B cell (primary cell): ENCODE results near the gene ARNT2. TPM values are rescaled to one million over a fixed set of nuclear protein-coding genes. Genes with fewer than 3 reads are reported as not detected.

Experiments
- ATAC-seq: fragments of 200-7000 bp; cut with Tn5 transposase; one replicate; pipeline ENCODE4 v1.10.0; 2021; ENCODE audit warnings: low read depth, mild to moderate bottlenecking, moderate number of reproducible peaks, moderate library complexity
- CTCF ChIA-PET: fragments of 350-600 bp; sonication (Branson Sonifier 250); formaldehyde crosslinking; loops from one replicate; lab custom pipeline; 2021; ENCODE audit warnings: antibody characterized with exemption, inconsistent platforms; lab: Charles Lee
- POLR2A ChIA-PET: fragments of 350-600 bp; sonication (Branson Sonifier 250); formaldehyde crosslinking; loops from one replicate; lab custom pipeline; 2021; ENCODE audit warnings: antibody characterized with exemption; lab: Charles Lee
- DNase-seq: peaks from one replicate; pipeline ENCODE4 v3.0.0; 2013
- H2AFZ ChIP-seq: 2 replicates; pipeline ENCODE4 v1.6.1; 2012; ENCODE audit warnings: mild to moderate bottlenecking, low read depth, low read length; ENCODE audit not compliant: insufficient read depth, poor library complexity, severe bottlenecking
- H3K27ac ChIP-seq, 2 donors: 1 replicate in 1 of 2; 2 replicates in 1 of 2; pipeline ENCODE4 v1.5.1; 2012 to 2013; ENCODE audit warnings: low read length in 2 of 2, mild to moderate bottlenecking in 2 of 2, moderate library complexity in 1 of 2
- H3K27me3 ChIP-seq, 4 experiments: fragments of 200-600 bp in 1 of 4; sonication (generic) in 1 of 4; replicated peaks in 1 of 4; 1 replicate in 2 of 4; 2 replicates in 2 of 4; pipeline versions ENCODE4 v1.6.1 to v1.7.0; 2013 to 2016; ENCODE audit warnings: low read length in 3 of 4, mild to moderate bottlenecking in 2 of 4, mixed read lengths in 1 of 4, moderate library complexity in 1 of 4; ENCODE audit not compliant: insufficient read depth in 4 of 4, control insufficient read depth in 3 of 4; ENCODE audit errors: control extremely low read depth in 1 of 4
- H3K36me3 ChIP-seq, 2 experiments: replicated peaks in 1 of 2; 1 replicate in 1 of 2; 2 replicates in 1 of 2; pipeline versions ENCODE4 v1.6.1 to v1.7.1; 2013; ENCODE audit warnings: low read length in 1 of 2; ENCODE audit not compliant: insufficient read depth in 2 of 2, control insufficient read depth in 1 of 2; ENCODE audit errors: control extremely low read depth in 1 of 2, extremely low read depth in 1 of 2
- H3K4me1 ChIP-seq, 2 donors: fragments of 200-600 bp in 1 of 2; sonication (generic) in 1 of 2; 1 replicate in 1 of 2; 2 replicates in 1 of 2; pipeline versions ENCODE4 v1.5.1 to v1.6.1; 2013 to 2017; ENCODE audit warnings: low read length in 2 of 2; ENCODE audit not compliant: control insufficient read depth in 2 of 2, insufficient read depth in 2 of 2
- H3K4me2 ChIP-seq: replicated peaks from 2 replicates; pipeline ENCODE3; 2012; ENCODE audit warnings: mild to moderate bottlenecking, low read depth, low read length; ENCODE audit not compliant: poor library complexity, severe bottlenecking
- H3K4me3 ChIP-seq, 5 experiments: fragments of 200-600 bp in 1 of 5; sonication (generic) in 1 of 5; 1 replicate in 3 of 5; 2 replicates in 2 of 5; pipeline versions ENCODE4 v1.5.1 to v1.7.0; 2011 to 2016; ENCODE audit warnings: low read length in 4 of 5, mild to moderate bottlenecking in 4 of 5, low read depth in 2 of 5, control low read depth in 1 of 5, moderate library complexity in 1 of 5; ENCODE audit not compliant: insufficient read depth in 1 of 5; ENCODE audit errors: control extremely low read depth in 1 of 5, extremely low read depth in 1 of 5
- H3K79me2 ChIP-seq: fragments of 200-600 bp; sonication (generic); one replicate; pipeline ENCODE4 v1.6.0; 2016; ENCODE audit warnings: low read length; ENCODE audit not compliant: control insufficient read depth, insufficient read depth
- H3K9ac ChIP-seq: fragments of 200-600 bp; sonication (generic); 2 replicates; pipeline ENCODE4 v1.6.1; 2017; ENCODE audit warnings: mild to moderate bottlenecking, low read length, moderate library complexity
- H3K9me3 ChIP-seq, 3 donors: one replicate each; pipeline versions ENCODE4 v1.6.1 to v1.7.1; 2013; ENCODE audit warnings: low read length in 2 of 3; ENCODE audit not compliant: control insufficient read depth in 2 of 3, insufficient read depth in 1 of 3; ENCODE audit errors: control extremely low read depth in 1 of 3
- H4K20me1 ChIP-seq: 2 replicates; pipeline ENCODE4 v1.6.0; 2012; ENCODE audit warnings: mild to moderate bottlenecking, low read length; ENCODE audit not compliant: insufficient read depth, control insufficient read depth, poor library complexity, severe bottlenecking
- H3K27ac Mint-ChIP-seq: one replicate; pipeline ENCODE4 v1.8.0; 2021; ENCODE audit warnings: mixed read lengths
- H3K27me3 Mint-ChIP-seq: one replicate; pipeline ENCODE4 v1.8.0; 2021; ENCODE audit warnings: mixed read lengths
- H3K4me1 Mint-ChIP-seq: one replicate; pipeline ENCODE4 v1.8.0; 2021; ENCODE audit warnings: mixed read lengths
- H3K4me3 Mint-ChIP-seq: one replicate; pipeline ENCODE4 v1.8.0; 2021; ENCODE audit warnings: mixed read lengths
- H3K9me3 Mint-ChIP-seq: one replicate; pipeline ENCODE4 v1.8.0; 2022; ENCODE audit warnings: mixed read lengths; ENCODE audit not compliant: insufficient read depth
- CTCF ChIP-seq: fragments of 200-600 bp; IDR thresholded peaks from one replicate; pipeline ENCODE4 v1.8.0; 2022; ENCODE audit warnings: antibody characterized with exemption, mild to moderate bottlenecking
- EZH2 ChIP-seq: IDR thresholded peaks from 2 replicates; pipeline ENCODE4 v1.6.1; 2012; ENCODE audit warnings: borderline replicate concordance, low read depth, mild to moderate bottlenecking, moderate library complexity, low read length; ENCODE audit not compliant: insufficient read depth, poor library complexity, severe bottlenecking
- WGBS: methylation state at CpG from one replicate; pipeline ENCODE4 v1.1.5; 2013; ENCODE audit warnings: missing lambda C conversion rate; ENCODE audit not compliant: insufficient coverage; 5-methylcytosine and 5-hydroxymethylcytosine counted together
- intact Hi-C: fragments of 100-400 bp; cut with micrococcal nuclease; formaldehyde crosslinking; loops from one replicate; pipeline ENCODE4 v1.10.0; 2022
- polyA plus RNA-seq: library from polyadenylated mRNA; depleted of rRNA; stranded (reverse); fragments of >200 nt; gene quantifications from 2 replicates; pipeline ENCODE4 v1.2.3, GENCODE V29; 2012
- total RNA-seq, 2 donors: library from RNA; stranded (reverse); fragments of 120-200 nt in 1 of 2; gene quantifications; 1 replicate in 1 of 2; 2 replicates in 1 of 2; pipeline versions ENCODE4 v1.2.3 to v1.2.4, GENCODE V29; 2013 to 2022

Gene ARNT2
- total and polyA plus RNA-seq, 2 donors (not counting 1 experiment from before 2014, with no cell fraction given), result not detected

- POLR2A ChIA-PET, result no interaction called here
- intact Hi-C loops, result no loop called here
- no peaks in the 10 kb centered on the region for H3K79me2 ChIP-seq
- peaks cover 0 to 11% (median 0%) of the 10 kb centered on the region in 3 donors for H3K9me3 ChIP-seq
- no peak overlapping the region for H2AFZ ChIP-seq
- H3K27ac ChIP-seq, result no peak overlapping the region
- no peak overlapping the region for H3K27ac Mint-ChIP-seq
- ATAC-seq (no peak), DNase-seq (no peak)
- no peak overlapping the region for H3K9ac ChIP-seq
- H3K4me1 ChIP-seq, result no peaks in the 10 kb centered on the region
- no peaks in the 10 kb centered on the region for H4K20me1 ChIP-seq
- peaks cover 9% of the 10 kb centered on the region for H3K27me3 Mint-ChIP-seq
- H3K4me2 ChIP-seq, result no peak overlapping the region
- 88% methylated on average over 3 of the region's 3 CpGs for WGBS
- H3K4me1 Mint-ChIP-seq, result no peaks in the 10 kb centered on the region
- CTCF ChIA-PET, result interaction anchor here (1.1 kb wide), 1 partner anchor 22 kb away, joined by 3 read pairs; no protein-coding TSS in a partner anchor
- no peak overlapping the region for H3K4me3 Mint-ChIP-seq
- TF ChIP-seq CTCF (no peak), EZH2 (no peak)
- H3K9me3 Mint-ChIP-seq, result peaks cover 10% of the 10 kb centered on the region
- H3K36me3 ChIP-seq, result no peaks in the 10 kb centered on the region
- H3K4me3 ChIP-seq, result no peak overlapping the region
- peaks cover 0 to 3% (median 0%) of the 10 kb centered on the region in 4 experiments for H3K27me3 ChIP-seq
Observed at GRCh38 chr15:80478075-80478474, 73.9 kb downstream of the ARNT2 start.

- no peaks in the 10 kb centered on the region for H4K20me1 ChIP-seq
- no peaks in the 10 kb centered on the region for H3K36me3 ChIP-seq
- intact Hi-C loops, result no loop called here
- peaks cover 10% of the 10 kb centered on the region for H3K9me3 Mint-ChIP-seq
- H3K4me3 Mint-ChIP-seq, result no peak overlapping the region
- WGBS, result no CpG with 5 or more reads among the region's 1 CpG
- TF ChIP-seq EZH2 (no peak), CTCF (no peak)
- no peaks in the 10 kb centered on the region for H3K4me1 Mint-ChIP-seq
- DNase-seq (no peak), ATAC-seq (no peak)
- no peaks in the 10 kb centered on the region for H3K4me1 ChIP-seq
- no peak overlapping the region for H3K27ac Mint-ChIP-seq
- H3K4me3 ChIP-seq, result no peak overlapping the region
- H3K27me3 ChIP-seq, result peaks cover 0 to 3% (median 0%) of the 10 kb centered on the region in 4 experiments
- H3K27me3 Mint-ChIP-seq, result peaks cover 3% of the 10 kb centered on the region
- H3K27ac ChIP-seq, result no peak overlapping the region
- ChIA-PET CTCF (no interaction called here), POLR2A (no interaction called here)
- no peak overlapping the region for H2AFZ ChIP-seq
- H3K4me2 ChIP-seq, result no peak overlapping the region
- no peak overlapping the region for H3K9ac ChIP-seq
- H3K79me2 ChIP-seq, result no peaks in the 10 kb centered on the region
- H3K9me3 ChIP-seq, result peaks cover 0 to 11% (median 0%) of the 10 kb centered on the region in 3 donors
Observed at GRCh38 chr15:80479191-80479590, 75.0 kb downstream of the ARNT2 start.
